Activated CD4-positive, alpha-beta T cell treated with anti-CD3 and anti-CD28 coated beads, Interleukin-2, amount 50 U/mL, for 48 hours (primary cell): ENCODE measurements around the gene COX11.

ENCODE experiments used
- DNase-seq, 2 experiments: peaks; one replicate each; pipeline ENCODE4 v3.0.0-alpha.2; 2020

COX11 gene

GRCh38 chr17:54968262-54968987 lies at the start of gene COX11, which contains the start of gene STXBP4:
COX11 (minus strand) TSS chr17:54968654; CDS start chr17:54968646, 8 bp downstream.
STXBP4 (plus strand) TSS chr17:54968765; CDS start chr17:54986220, 17,455 bp downstream.
- DNase-seq = peak; percentile 92 to 93

DNA sequence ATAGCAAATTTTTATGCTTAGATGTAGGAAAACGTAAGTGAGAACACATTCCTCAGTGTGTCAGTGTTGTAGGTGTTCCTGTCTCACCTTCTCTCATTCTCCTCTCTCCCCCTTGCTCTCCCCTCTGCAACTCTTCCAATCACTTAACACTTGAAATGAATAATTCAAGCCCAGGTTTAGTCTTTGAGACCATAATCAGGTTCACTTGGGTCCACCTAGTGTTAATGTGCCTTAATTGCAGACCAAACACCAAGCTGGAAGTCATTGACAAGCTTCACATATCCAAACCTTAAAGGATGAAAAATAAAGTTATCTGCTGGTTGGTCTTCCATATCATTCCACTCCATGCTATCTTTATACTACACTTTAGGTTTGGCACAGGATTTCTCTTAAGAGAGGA lies 37.1 kb upstream of the COX11 start:
- DNase-seq = no peak

- DNase-seq = no peak
These were observed 36.0 kb upstream of the COX11 start for GRCh38 chr17:55004484-55004883.

DNA sequence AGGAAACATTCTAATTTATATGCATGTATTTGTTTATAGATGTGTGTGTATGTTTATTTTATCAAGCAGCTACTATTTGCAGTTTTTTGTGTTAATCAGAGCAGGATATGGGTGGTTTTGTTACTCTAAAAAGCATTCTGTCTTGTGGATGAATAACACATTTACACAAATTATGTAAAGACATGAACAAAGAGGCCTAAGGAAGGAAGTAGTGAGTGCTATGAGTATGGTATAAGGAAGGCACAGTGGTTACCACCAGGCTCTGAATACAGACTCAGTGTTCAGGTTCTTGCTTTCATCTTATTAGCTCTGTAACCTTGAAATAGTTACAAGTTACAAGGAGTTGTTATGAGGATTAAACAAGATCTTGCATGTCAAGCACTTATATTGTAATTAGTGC lies 34.0 kb upstream of the COX11 start:
- DNase-seq = no peak

- no peak for DNase-seq
These were observed 28.0 kb upstream of the COX11 start for GRCh38 chr17:54996441-54996840.

GRCh38 chr17:54992797-54993639 lies 24.6 kb upstream of the COX11 start:
- DNase-seq = no peak

DNA sequence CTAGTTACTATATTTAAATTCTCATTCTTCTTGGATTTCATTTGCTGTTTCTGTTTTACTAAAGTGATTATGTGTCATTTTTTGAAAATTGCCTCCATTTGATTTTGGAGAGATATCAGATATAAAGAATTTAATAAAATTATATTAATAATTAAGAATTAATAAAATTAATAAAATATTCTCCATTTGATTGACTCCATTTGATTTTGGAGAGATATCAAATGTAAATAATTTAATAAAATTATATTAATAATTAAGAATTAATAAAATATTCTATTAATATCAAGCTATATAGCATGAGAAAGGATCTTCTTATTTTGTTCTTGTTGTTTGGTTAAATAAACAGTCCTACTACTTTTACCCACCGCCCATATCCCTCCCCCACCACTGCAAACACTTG lies 23.1 kb upstream of the COX11 start:
- no peak for DNase-seq

DNA sequence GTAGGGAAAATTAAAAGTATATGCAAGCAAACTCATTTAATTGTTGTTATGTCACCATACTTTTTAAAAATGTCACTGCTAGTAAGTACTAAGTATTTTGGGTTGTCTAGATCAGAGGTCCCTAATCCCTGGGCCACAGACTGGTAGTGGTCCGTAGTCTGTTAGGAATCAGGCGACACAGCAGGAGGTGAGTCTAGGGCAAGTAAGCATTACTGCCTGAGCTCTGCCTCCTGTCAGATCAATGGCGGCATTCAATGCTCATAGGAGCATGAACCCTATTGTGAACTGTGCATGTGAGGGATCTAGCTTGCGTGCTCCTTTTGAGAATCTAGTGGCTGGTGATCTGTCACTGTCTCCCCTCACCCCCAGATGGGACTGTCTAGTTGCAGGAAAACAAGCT lies 21.7 kb upstream of the COX11 start:
- DNase-seq = no peak

- no peak for DNase-seq
These were observed 17.0 kb upstream of the COX11 start for GRCh38 chr17:54985476-54985875.

- DNase-seq = no peak
These were observed 14.8 kb upstream of the COX11 start for GRCh38 chr17:54983260-54983659.

- DNase-seq = no peak
These were observed 13.9 kb upstream of the COX11 start for GRCh38 chr17:54982399-54982798.

DNA sequence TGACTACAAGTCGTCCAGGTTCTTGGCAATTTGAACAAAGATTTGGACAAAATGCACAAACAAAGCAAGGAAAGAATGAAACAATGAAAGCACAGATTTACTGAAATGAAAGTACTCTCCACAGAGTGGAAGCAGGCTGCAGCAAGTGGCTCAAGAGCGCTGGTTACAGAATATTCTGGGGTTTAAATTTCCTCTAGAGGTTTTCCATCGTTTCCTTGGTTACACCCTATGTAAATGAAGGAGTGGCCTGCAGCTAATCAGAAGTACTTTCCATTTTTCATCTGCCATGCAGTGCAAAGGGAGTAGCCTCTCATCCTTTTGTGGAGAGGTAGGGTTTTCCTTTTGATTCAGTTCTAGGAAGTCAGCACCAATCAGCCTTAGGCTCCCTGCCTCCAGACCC lies 11.9 kb upstream of the COX11 start:
- DNase-seq = no peak

DNA sequence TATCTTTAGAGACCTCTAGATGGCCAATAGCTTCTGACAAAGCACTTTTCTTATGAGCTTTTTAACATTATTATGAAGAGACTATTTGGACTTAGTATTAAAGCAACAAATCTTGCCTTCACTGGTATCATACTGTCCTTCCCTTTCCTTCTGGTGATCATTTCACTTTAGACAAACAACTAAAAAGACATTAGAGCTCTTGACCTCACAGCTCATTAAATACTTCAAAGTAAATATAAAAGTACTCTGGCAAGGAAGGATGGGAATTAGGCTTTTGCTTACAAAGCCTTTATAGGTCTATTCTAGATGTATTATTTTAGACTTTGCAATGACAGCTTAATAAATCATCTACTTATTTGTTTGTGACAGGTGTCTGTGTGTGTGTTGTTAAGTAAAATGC lies 11.2 kb upstream of the COX11 start:
- no peak for DNase-seq

- no peak for DNase-seq
These were observed 9.3 kb upstream of the COX11 start for GRCh38 chr17:54977744-54978143.

GRCh38 chr17:54976316-54976715 lies 7.9 kb upstream of the COX11 start:
- no peak for DNase-seq

DNA sequence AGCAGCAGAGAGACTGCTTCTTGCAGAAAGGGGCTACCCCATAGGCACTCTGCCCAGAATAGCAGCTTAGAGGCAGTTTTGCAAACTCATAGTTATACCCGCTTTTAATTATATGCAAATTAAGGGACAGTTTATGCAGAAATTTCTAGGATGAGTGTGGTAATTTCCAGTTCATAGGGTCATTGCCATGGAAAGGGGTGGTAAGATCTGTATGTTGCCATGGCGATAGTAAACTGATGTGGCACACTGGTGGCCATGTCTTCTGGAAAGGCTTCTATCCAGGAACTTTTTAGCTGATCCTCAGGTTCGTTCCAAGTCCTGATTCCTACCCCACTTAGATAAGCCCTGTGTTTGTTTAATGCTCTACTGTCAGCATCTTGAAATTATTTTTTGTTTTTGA lies 6.3 kb upstream of the COX11 start:
- DNase-seq = no peak

DNA sequence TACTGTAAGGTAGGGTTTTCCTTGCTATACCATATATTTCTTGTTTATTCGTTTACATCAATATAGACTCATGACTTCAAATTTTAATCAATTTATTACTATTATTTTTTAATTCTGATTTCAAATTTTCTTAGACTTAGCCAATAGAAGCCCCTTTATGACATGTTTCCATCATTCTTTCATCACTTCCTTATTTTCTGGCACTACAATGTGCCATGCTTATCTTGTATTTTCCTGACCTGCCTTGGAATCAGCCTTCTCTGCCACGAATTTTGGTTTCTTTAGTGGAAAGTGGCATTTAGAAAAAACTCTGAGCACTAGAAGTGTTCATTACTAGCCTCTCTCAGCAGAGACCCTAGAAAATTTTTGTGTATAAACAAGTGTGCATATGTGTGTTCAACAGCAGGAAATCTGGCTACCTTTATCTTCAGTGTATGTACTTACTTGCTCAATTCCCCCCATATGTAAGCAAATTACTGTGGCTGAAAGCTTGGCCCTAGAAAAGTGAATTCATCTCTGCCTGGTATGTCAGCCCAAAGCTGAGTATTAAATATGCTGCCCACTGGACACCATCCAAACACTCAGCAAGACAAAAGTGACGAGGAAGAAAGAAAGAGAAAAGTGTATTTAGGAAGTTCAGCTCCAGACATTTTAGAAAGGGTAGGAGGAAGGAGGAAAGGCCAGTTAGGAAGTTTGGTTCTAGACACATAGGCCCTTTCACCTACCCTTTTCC lies 4.1 kb upstream of the COX11 start:
- no peak for DNase-seq

- no peak for DNase-seq
These were observed 3.4 kb upstream of the COX11 start for GRCh38 chr17:54971901-54972300.

- DNase-seq = no peak
These were observed 2.7 kb upstream of the COX11 start for GRCh38 chr17:54971147-54971546.

DNA sequence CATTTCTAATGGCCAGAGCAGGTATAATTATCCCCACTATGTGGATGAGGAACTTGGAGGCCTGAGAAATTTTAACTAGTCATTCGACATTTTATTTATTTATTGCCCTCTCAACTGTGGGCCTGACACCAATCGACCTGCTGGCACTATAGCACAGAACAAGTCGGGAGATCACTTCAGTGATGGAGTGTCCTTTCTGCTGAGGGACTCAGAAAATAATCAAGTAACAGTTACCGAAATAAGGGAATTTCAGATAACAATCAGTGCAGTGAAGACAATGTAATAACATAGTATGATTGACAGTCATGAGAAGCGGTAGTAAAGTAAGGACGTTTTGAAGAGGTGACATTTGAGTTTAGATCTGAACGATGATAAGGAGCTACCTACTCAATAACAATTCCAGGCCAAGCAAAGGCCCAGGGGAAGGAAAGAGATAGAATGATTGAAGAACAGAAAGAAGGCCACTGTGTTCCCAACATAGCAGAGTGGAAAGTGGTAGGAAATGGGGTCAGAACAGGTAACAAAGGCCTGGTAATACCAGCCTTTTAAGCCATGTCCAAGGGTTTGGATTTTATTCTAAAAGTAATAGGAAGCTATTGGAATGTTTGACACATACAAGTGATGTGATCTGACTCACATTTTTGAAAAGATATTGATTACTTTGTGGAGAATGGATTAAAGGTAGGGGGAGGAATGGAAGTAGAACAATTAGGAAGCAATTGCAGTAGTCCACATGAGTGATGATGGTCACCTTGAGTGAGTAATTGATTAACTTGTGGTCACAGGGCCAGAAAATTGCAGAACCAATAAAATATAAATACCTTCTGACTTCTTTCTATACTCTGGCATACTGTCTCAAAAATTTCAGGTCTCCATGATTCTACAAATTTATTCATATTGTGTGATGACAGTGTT lies 1.5 kb upstream of the COX11 start:
- no peak for DNase-seq

DNA sequence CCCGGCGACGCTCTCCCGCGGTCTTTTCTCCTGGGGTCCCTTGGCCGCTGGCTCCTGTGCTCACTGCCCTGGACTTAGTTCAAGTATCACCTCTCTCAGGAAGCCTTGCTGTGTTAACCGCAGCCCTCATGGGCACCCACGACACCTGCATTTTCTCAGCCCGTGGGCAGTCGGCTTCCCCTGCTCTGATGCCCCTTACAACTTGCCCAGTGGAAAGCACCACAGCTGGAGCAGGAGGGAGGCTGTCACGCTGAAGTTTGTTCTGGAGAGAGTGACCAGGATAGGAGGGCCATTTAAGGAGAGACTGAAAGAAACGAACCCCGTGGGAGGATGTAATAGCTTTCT lies 506 bp upstream of the COX11 start:
- DNase-seq = no peak

DNA sequence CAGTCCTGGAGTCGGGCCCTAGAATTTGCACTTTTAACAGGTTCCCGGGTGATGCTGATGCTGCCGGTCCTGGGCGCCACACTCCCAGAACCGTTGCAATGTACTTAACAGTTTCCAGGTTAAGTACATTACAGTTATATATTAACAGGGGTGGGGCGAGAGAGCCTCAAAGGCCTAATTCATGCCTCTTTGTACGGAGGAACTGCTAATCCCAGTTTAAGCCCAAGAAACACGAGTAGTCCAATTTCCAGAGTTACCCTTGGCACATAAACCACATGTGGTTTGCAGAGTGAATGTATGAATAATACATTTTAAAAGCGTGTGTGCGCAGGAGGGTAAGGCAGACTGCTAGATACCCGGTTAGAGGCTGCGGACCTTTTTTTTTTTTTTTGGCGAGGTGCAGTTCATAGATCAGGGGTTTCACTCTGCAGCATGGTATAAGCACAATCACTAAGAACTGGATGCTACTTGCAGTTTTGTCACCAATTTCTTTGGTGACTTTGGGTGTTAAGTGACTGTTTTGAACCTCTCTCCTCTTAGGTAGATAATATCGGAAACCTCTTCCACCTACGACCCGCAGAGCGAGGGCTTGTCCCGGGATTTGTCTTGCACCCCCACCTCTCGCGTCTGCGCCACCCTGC lies 713 bp downstream of the COX11 start:
- DNase-seq = peak; percentile 5 to 26
